ENCODE measurements around the gene DSCAM. TPM values are rescaled to one million over a fixed set of nuclear protein-coding genes. Genes with fewer than 3 reads are reported as not detected.

DSCAM gene
- total RNA-seq, 1 donor from 2014 or later, result not detected

- no peak overlapping the region for H3K27ac ChIP-seq
- intact Hi-C loops (cut with DNase I), result no loop called here
- no peaks in the 10 kb centered on the region for H3K36me3 ChIP-seq
- H3K27me3 ChIP-seq, result no peaks in the 10 kb centered on the region
- H3K9me3 ChIP-seq, result no peaks in the 10 kb centered on the region
- H3K4me3 ChIP-seq, result no peak overlapping the region
- no peaks in the 10 kb centered on the region for H3K4me1 ChIP-seq
- no peak for DNase-seq (ENCODE audit: extremely low spot score in 2 of 2)
- TF ChIP-seq POLR2A (IDR thresholded peaks at IDR 0.05) (no peak), CTCF (IDR thresholded peaks at IDR 0.05) (no peak), POLR2AphosphoS5 (IDR thresholded peaks at IDR 0.05; ENCODE audit: insufficient read depth in 1 of 2, low read depth in 1 of 2) (no peak)
These were observed 619.9 kb downstream of the DSCAM start for GRCh38 chr21:40227096-40227495.

GRCh38 chr21:40215941-40216340 lies 631.0 kb downstream of the DSCAM start:
- Histone ChIP-seq H3K36me3 (no peaks in the 10 kb centered on the region), H3K4me3 (no peak overlapping the region), H3K4me1 (no peaks in the 10 kb centered on the region), H3K27ac (no peak overlapping the region), H3K27me3 (no peaks in the 10 kb centered on the region), H3K9me3 (no peaks in the 10 kb centered on the region)
- TF ChIP-seq POLR2AphosphoS5 (IDR thresholded peaks at IDR 0.05; ENCODE audit: insufficient read depth in 1 of 2, low read depth in 1 of 2) (no peak), CTCF (IDR thresholded peaks at IDR 0.05) (no peak), POLR2A (IDR thresholded peaks at IDR 0.05) (no peak)
- DNase-seq (ENCODE audit: extremely low spot score in 2 of 2), result no peak
- intact Hi-C loops (cut with DNase I), result no loop called here

GRCh38 chr21:40210251-40210650 lies 636.7 kb downstream of the DSCAM start:
- Histone ChIP-seq H3K4me1 (no peaks in the 10 kb centered on the region), H3K27me3 (no peaks in the 10 kb centered on the region), H3K4me3 (no peak overlapping the region), H3K9me3 (no peaks in the 10 kb centered on the region), H3K27ac (no peak overlapping the region), H3K36me3 (no peaks in the 10 kb centered on the region)
- intact Hi-C loops (cut with DNase I), result no loop called here
- DNase-seq (ENCODE audit: extremely low spot score in 2 of 2), result no peak
- TF ChIP-seq POLR2A (IDR thresholded peaks at IDR 0.05) (no peak), POLR2AphosphoS5 (IDR thresholded peaks at IDR 0.05; ENCODE audit: insufficient read depth in 1 of 2, low read depth in 1 of 2) (no peak), CTCF (IDR thresholded peaks at IDR 0.05) (no peak)

- Histone ChIP-seq H3K27me3 (no peaks in the 10 kb centered on the region), H3K4me1 (no peaks in the 10 kb centered on the region), H3K27ac (no peak overlapping the region), H3K36me3 (no peaks in the 10 kb centered on the region), H3K4me3 (no peak overlapping the region), H3K9me3 (no peaks in the 10 kb centered on the region)
- no peak for DNase-seq (ENCODE audit: extremely low spot score in 2 of 2)
- TF ChIP-seq POLR2A (IDR thresholded peaks at IDR 0.05), result no peak
- no peak for TF ChIP-seq POLR2AphosphoS5 (IDR thresholded peaks at IDR 0.05; ENCODE audit: insufficient read depth in 1 of 2, low read depth in 1 of 2)
- TF ChIP-seq CTCF (IDR thresholded peaks at IDR 0.05), result no peak
- intact Hi-C loops (cut with DNase I), result no loop called here
These were observed 638.0 kb downstream of the DSCAM start for GRCh38 chr21:40208948-40209345.

- Histone ChIP-seq H3K9me3 (no peaks in the 10 kb centered on the region), H3K36me3 (no peaks in the 10 kb centered on the region), H3K4me3 (no peak overlapping the region), H3K27ac (no peak overlapping the region), H3K27me3 (no peaks in the 10 kb centered on the region), H3K4me1 (no peaks in the 10 kb centered on the region)
- intact Hi-C loops (cut with DNase I), result no loop called here
- TF ChIP-seq CTCF (IDR thresholded peaks at IDR 0.05) (no peak), POLR2A (IDR thresholded peaks at IDR 0.05) (no peak), POLR2AphosphoS5 (IDR thresholded peaks at IDR 0.05; ENCODE audit: insufficient read depth in 1 of 2, low read depth in 1 of 2) (no peak)
- DNase-seq (ENCODE audit: extremely low spot score in 2 of 2), result no peak
These were observed 638.6 kb downstream of the DSCAM start for GRCh38 chr21:40208206-40208947.

Data from vagina (tissue), 2 donors.